ENCODE measurements around the gene CEP170.

DNA sequence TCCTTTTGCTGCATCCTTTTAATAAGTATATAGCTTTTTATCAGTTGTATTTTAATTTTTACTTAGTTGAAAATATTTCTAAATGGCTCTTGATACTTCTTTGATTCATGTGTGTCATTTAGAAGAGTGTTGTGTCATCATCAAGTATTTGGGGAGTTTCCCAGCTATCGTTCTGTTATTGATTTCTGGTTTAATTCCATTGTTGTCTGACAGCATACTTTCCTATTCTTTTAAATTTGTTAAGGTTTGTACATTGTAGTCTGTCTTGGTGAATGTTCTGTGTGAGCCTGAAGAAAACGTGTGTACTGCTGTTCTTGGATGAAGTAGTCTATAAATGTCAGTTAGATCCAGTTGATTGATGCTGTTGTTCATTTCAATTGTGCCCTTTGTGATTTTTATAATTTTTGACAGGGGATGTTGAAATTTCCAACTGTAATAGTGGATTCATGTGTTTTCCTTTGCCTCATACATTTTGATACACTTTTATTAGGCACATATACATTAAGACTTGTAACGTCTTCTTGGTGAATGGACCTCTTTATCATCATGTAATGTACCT lies 25.6 kb upstream of the CEP170 start:
- TF ChIP-seq, protein P1, sequence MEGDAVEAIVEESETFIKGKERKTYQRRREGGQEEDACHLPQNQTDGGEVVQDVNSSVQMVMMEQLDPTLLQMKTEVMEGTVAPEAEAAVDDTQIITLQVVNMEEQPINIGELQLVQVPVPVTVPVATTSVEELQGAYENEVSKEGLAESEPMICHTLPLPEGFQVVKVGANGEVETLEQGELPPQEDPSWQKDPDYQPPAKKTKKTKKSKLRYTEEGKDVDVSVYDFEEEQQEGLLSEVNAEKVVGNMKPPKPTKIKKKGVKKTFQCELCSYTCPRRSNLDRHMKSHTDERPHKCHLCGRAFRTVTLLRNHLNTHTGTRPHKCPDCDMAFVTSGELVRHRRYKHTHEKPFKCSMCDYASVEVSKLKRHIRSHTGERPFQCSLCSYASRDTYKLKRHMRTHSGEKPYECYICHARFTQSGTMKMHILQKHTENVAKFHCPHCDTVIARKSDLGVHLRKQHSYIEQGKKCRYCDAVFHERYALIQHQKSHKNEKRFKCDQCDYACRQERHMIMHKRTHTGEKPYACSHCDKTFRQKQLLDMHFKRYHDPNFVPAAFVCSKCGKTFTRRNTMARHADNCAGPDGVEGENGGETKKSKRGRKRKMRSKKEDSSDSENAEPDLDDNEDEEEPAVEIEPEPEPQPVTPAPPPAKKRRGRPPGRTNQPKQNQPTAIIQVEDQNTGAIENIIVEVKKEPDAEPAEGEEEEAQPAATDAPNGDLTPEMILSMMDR (optimal IDR thresholded peaks at IDR 0.05 in 1 of 3, IDR thresholded peaks at IDR 0.05 in 1 of 3, conservative IDR thresholded peaks at IDR 0.05 in 1 of 3; ENCODE audit: extremely low read depth in 1 of 3, insufficient read depth in 2 of 3, low read length in 3 of 3), result no peak
- no peak for TF ChIP-seq EZH2 (IDR thresholded peaks at IDR 0.05; ENCODE audit: low read length)

Measured in keratinocyte (primary cell).